Chondrocyte (in vitro differentiated cells): ENCODE results near the gene SUPT7L. TPM values are rescaled to one million over a fixed set of nuclear protein-coding genes. Genes with fewer than 3 reads are reported as not detected.
"Not testable (repeated sequence)": the region's sequence is repeated elsewhere in the genome, so short reads cannot be mapped to it uniquely, and the experiment has no call there.

ENCODE experiments used
- DNase-seq: peaks from one replicate; pipeline ENCODE4 v3.0.0; 2021; ENCODE audit warnings: mixed read lengths, low spot score
- H3K27ac Mint-ChIP-seq: one replicate; pipeline ENCODE4 v1.8.0; 2021; ENCODE audit warnings: mild to moderate bottlenecking, moderate library complexity, mixed read lengths; ENCODE audit not compliant: unreplicated experiment
- H3K27me3 Mint-ChIP-seq: 2 replicates; pipeline ENCODE4 v1.8.0; 2021; ENCODE audit warnings: low read depth, mixed read lengths
- H3K36me3 Mint-ChIP-seq: 2 replicates; pipeline ENCODE4 v1.8.0; 2021; ENCODE audit warnings: low read depth, mixed read lengths
- H3K4me1 Mint-ChIP-seq: 2 replicates; pipeline ENCODE4 v1.8.0; 2021; ENCODE audit warnings: low read depth, mild to moderate bottlenecking, mixed read lengths
- H3K4me3 Mint-ChIP-seq: one replicate; pipeline ENCODE4 v1.8.0; 2021; ENCODE audit warnings: mild to moderate bottlenecking, moderate library complexity, mixed read lengths; ENCODE audit not compliant: unreplicated experiment
- H3K9me3 Mint-ChIP-seq: 2 replicates; pipeline ENCODE4 v1.8.0; 2021; ENCODE audit warnings: low read depth, mixed read lengths
- total RNA-seq: library from RNA; stranded (reverse); gene quantifications from 3 replicates; pipeline ENCODE4 v1.2.1, GENCODE V29; 2021
- TF ChIP-seq, protein P1 (sequence below): fragments of 200-600 bp; sonication (generic); IDR thresholded peaks from 2 replicates; pipeline ENCODE4 v1.5.0; 2021; ENCODE audit warnings: antibody characterized with exemption, mild to moderate bottlenecking, moderate library complexity

Gene SUPT7L
- total RNA-seq, 1 donor from 2014 or later: 30.7 TPM

DNA sequence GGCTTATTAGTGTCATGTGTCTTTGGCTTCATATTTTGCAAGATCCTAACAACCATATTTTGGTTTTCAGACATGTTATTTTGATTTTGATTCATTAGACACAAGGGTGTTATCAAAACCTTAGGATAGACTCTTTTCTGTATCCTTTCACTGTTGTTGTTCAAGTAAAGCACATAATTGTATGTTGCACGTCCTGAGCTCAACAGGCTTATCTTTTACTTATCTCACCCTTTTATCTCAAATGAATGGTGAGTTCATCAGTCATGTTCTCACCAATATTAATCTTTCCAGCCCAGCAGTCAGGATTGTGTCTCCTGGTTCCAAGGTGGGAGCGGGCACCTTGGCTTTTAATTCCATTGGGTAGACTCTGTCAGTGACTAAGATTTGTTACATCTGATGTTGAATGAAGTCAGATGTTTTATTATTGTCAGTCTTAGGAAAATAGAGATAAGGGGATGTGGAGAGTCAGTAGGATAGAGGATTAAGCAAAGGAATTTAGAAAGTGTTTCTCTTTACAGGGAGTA lies 22.6 kb downstream of the SUPT7L start:
- no peaks in the 10 kb centered on the region for H3K27me3 Mint-ChIP-seq
- H3K27ac Mint-ChIP-seq: no peak overlapping the region
- no peaks in the 10 kb centered on the region for H3K4me1 Mint-ChIP-seq
- no peaks in the 10 kb centered on the region for H3K9me3 Mint-ChIP-seq
- H3K4me3 Mint-ChIP-seq: no peak overlapping the region
- H3K36me3 Mint-ChIP-seq: peaks cover 23% of the 10 kb centered on the region
- DNase-seq: no peak
- TF ChIP-seq, protein P1, sequence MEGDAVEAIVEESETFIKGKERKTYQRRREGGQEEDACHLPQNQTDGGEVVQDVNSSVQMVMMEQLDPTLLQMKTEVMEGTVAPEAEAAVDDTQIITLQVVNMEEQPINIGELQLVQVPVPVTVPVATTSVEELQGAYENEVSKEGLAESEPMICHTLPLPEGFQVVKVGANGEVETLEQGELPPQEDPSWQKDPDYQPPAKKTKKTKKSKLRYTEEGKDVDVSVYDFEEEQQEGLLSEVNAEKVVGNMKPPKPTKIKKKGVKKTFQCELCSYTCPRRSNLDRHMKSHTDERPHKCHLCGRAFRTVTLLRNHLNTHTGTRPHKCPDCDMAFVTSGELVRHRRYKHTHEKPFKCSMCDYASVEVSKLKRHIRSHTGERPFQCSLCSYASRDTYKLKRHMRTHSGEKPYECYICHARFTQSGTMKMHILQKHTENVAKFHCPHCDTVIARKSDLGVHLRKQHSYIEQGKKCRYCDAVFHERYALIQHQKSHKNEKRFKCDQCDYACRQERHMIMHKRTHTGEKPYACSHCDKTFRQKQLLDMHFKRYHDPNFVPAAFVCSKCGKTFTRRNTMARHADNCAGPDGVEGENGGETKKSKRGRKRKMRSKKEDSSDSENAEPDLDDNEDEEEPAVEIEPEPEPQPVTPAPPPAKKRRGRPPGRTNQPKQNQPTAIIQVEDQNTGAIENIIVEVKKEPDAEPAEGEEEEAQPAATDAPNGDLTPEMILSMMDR: no peak

DNA sequence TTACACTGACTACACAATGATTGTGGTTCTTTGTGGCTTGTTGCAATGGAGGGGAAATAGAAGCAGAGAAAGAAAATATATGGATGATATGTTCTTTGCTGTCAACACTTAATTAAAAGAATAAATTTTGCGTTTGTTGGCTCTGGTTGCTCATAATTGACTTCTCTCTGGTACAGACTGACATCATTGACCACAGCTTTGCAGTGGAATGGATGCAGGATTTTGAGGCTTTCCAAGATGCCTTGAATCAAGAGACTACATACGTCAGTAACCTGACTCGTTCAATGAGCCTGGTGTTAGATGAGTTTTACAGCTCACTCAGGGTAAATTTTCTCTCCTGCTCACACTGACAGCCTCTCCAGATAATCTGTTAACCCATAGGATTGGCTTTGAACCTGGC lies 24.7 kb downstream of the SUPT7L start:
- no peak overlapping the region for H3K27ac Mint-ChIP-seq
- peaks cover 33% of the 10 kb centered on the region for H3K36me3 Mint-ChIP-seq
- no peak for DNase-seq
- no peaks in the 10 kb centered on the region for H3K9me3 Mint-ChIP-seq
- H3K4me3 Mint-ChIP-seq: no peak overlapping the region
- no peaks in the 10 kb centered on the region for H3K27me3 Mint-ChIP-seq
- TF ChIP-seq, protein P1: no peak
- H3K4me1 Mint-ChIP-seq: no peaks in the 10 kb centered on the region

DNA sequence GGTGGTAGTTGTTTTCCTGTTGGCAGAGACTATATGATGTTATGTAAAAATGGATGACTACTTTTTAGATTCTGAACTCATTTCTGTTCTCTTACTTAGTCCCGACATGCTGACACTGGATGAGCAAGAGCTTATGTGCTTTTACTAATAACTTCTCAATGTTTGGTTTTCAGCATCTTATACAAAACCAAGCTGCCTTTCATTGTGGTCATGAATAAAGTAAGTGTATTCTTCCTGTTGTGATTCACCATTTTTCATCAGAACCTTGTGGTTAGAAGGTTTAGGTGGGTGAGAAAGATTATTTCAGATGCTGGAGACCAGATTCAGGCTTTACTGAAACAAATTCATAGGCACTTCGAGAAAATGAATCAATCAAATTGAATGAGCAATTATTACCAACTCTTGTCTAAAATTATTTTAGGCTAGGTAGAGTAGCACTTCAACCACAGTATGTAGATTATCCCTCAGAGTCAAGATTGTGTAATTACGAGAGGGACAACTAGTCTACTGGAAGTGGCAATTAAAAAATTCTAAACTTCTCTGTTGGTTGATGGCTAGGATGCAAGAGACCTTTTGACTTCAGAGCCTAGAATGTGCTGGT lies 25.3 kb downstream of the SUPT7L start:
- no peaks in the 10 kb centered on the region for H3K27me3 Mint-ChIP-seq
- H3K36me3 Mint-ChIP-seq: peaks cover 32% of the 10 kb centered on the region
- no peaks in the 10 kb centered on the region for H3K4me1 Mint-ChIP-seq
- TF ChIP-seq, protein P1: no peak
- H3K9me3 Mint-ChIP-seq: no peaks in the 10 kb centered on the region
- no peak for DNase-seq
- H3K27ac Mint-ChIP-seq: no peak overlapping the region
- no peak overlapping the region for H3K4me3 Mint-ChIP-seq

DNA sequence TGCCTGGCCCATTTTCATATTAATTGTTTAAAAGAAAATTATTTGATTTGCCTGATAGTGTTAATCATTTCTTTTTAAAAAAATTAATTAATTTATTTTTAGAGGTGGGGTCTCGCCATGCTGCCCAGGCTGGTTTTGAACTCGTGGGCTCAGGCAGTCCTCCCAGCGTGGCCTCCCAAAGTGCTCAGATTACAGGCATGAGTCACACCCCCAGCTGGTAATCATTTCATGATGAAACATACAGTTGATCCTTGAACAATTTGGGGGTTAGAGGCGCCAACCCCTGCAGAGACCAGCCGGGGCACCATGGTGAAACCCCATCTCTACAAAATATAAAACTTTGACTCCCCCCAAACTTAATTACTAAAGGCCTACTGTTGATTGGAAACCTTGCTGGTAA lies 26.6 kb downstream of the SUPT7L start:
- no peak overlapping the region for H3K27ac Mint-ChIP-seq
- DNase-seq: no peak
- no peak overlapping the region for H3K4me3 Mint-ChIP-seq
- H3K4me1 Mint-ChIP-seq: no peaks in the 10 kb centered on the region
- TF ChIP-seq, protein P1: no peak
- no peaks in the 10 kb centered on the region for H3K9me3 Mint-ChIP-seq
- peaks cover 36% of the 10 kb centered on the region for H3K36me3 Mint-ChIP-seq
- H3K27me3 Mint-ChIP-seq: no peaks in the 10 kb centered on the region

DNA sequence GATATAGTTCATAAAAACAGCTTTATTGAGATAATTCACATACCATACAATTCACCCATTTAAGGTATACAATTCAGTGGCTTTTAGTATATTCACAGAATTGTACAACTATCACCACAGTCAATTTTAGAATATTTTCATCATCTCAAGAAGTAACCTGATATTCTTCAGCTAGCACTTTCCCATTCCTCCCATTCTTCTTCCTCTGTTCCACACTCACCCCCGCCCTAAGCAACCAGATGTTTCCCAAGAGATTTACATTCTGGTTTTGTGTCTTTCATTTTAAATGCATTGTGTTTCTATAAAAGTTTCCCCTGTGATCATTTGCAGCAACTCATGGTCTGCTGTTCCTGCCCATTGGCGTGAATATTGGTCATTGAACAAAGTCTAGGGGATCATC lies 29.1 kb downstream of the SUPT7L start:
- Mint-ChIP-seq H3K4me1 (peaks cover 6% of the 10 kb centered on the region), H3K27ac (no peak overlapping the region), H3K36me3 (peaks cover 30% of the 10 kb centered on the region), H3K9me3 (no peaks in the 10 kb centered on the region), H3K4me3 (no peak overlapping the region), H3K27me3 (no peaks in the 10 kb centered on the region)
- TF ChIP-seq, protein P1: no peak
- no peak for DNase-seq

DNA sequence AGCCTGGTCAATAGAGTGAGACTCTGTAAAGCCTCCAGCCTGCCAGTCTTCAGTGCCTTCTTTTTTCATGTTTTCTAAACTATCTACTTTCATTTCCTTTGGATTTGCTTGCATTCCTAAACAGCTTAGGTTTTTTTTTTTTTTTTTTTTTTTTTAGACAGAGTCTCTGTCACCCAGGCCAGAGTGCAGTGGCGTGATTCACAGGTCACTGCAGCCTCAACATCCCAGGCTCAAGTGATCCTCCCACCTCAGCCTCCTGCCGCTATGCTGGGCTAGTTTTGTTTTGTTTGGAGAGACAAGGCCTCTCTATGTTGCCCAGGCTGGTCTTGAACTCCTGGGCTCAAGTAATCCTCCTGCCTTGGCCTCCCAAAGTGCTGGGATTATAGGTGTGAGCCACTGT lies 33.2 kb downstream of the SUPT7L start:
- not testable (repeated sequence) for H3K27me3 Mint-ChIP-seq, H3K9me3 Mint-ChIP-seq, H3K4me3 Mint-ChIP-seq, DNase-seq
- H3K4me1 Mint-ChIP-seq: peaks cover 25% of the 10 kb centered on the region
- H3K36me3 Mint-ChIP-seq: peaks cover 16% of the 10 kb centered on the region
- peak overlapping the region; percentile 50 for H3K27ac Mint-ChIP-seq
